ENCODE results near the gene CACNG5.

The CACNG5 gene

GRCh38 chr17:66850692-66851091 lies 15.8 kb downstream of the CACNG5 start:
- CTCF ChIA-PET, result interaction anchor here (0.7 to 1.1 kb wide), 3 partner anchors 51 to 235 kb away, joined by 3 read pairs; no protein-coding TSS in a partner anchor
- H3K9me3 ChIP-seq (ENCODE audit: control insufficient read depth, insufficient read depth, low read depth, low read length), result no peaks in the 10 kb centered on the region
- TF ChIP-seq KLF17 (tag by site-specific recombination; IDR thresholded peaks at IDR 0.05), result no peak
- no peak for TF ChIP-seq ZNF132 (tag by site-specific recombination; IDR thresholded peaks at IDR 0.05; ENCODE audit: borderline replicate concordance)
- no peak for TF ChIP-seq ATF2 (tag by site-specific recombination; IDR thresholded peaks at IDR 0.05; ENCODE audit: low read depth)
- POLR2A ChIA-PET, result no interaction called here
- no peaks in the 10 kb centered on the region for H3K36me3 ChIP-seq (ENCODE audit: control insufficient read depth in 2 of 2, insufficient read depth in 1 of 2, low read length in 2 of 2)
- H3K4me3 ChIP-seq (ENCODE audit: low read depth, low read length), result no peak overlapping the region
- no peaks in the 10 kb centered on the region for H3K4me1 ChIP-seq (ENCODE audit: control insufficient read depth, insufficient read depth, low read length)
- no peak overlapping the region for H3K27ac ChIP-seq (ENCODE audit: extremely low read depth, low read depth, low read length)

GRCh38 chr17:66855204-66855603 lies 20.3 kb downstream of the CACNG5 start:
- Histone ChIP-seq H3K36me3 (ENCODE audit: control insufficient read depth in 2 of 2, insufficient read depth in 1 of 2, low read length in 2 of 2) (no peaks in the 10 kb centered on the region), H3K4me3 (ENCODE audit: low read depth, low read length) (no peak overlapping the region), H3K4me1 (ENCODE audit: control insufficient read depth, insufficient read depth, low read length) (no peaks in the 10 kb centered on the region), H3K9me3 (ENCODE audit: control insufficient read depth, insufficient read depth, low read depth, low read length) (no peaks in the 10 kb centered on the region), H3K27ac (ENCODE audit: extremely low read depth, low read depth, low read length) (no peak overlapping the region)
- no peak for TF ChIP-seq ZBTB6 (tag by site-specific recombination; IDR thresholded peaks at IDR 0.05)
- TF ChIP-seq ZNF362 (tag by site-specific recombination; IDR thresholded peaks at IDR 0.05), result no peak
- no peak for TF ChIP-seq ZBTB8A (tag by site-specific recombination; IDR thresholded peaks at IDR 0.05)
- TF ChIP-seq TSHZ1 (tag by site-specific recombination; IDR thresholded peaks at IDR 0.05; ENCODE audit: borderline replicate concordance), result no peak
- TF ChIP-seq ZNF610 (tag by site-specific recombination; IDR thresholded peaks at IDR 0.05; ENCODE audit: borderline replicate concordance), result no peak
- no peak for TF ChIP-seq ZNF596 (tag by site-specific recombination; IDR thresholded peaks at IDR 0.05)
- no peak for TF ChIP-seq ZNF169 (tag by site-specific recombination; IDR thresholded peaks at IDR 0.05)
- POLR2A ChIA-PET, result no interaction called here
- CTCF ChIA-PET, result interaction anchor here (0.8 to 1.2 kb wide), 5 partner anchors 12 to 112 kb away, joined by 3 to 8 read pairs (median 3); no protein-coding TSS in a partner anchor

- no peaks in the 10 kb centered on the region for H3K9me3 ChIP-seq (ENCODE audit: control insufficient read depth, insufficient read depth, low read depth, low read length)
- H3K36me3 ChIP-seq (ENCODE audit: control insufficient read depth in 2 of 2, insufficient read depth in 1 of 2, low read length in 2 of 2), result no peaks in the 10 kb centered on the region
- no peaks in the 10 kb centered on the region for H3K4me1 ChIP-seq (ENCODE audit: control insufficient read depth, insufficient read depth, low read length)
- no peak overlapping the region for H3K4me3 ChIP-seq (ENCODE audit: low read depth, low read length)
- H3K27ac ChIP-seq (ENCODE audit: extremely low read depth, low read depth, low read length), result no peak overlapping the region
- ChIA-PET CTCF (interaction anchor here (0.7 kb wide), 1 partner anchor 63 kb away, joined by 3 read pairs; no protein-coding TSS in a partner anchor), POLR2A (no interaction called here)
- no peak for TF ChIP-seq ZNF623 (tag by site-specific recombination; IDR thresholded peaks at IDR 0.05)
- no peak for TF ChIP-seq ZNF239 (tag by site-specific recombination; IDR thresholded peaks at IDR 0.05)
- TF ChIP-seq ZSCAN5A (tag by site-specific recombination; IDR thresholded peaks at IDR 0.05), result no peak
- no peak for TF ChIP-seq KLF17 (tag by site-specific recombination; IDR thresholded peaks at IDR 0.05)
- no peak for TF ChIP-seq ZNF19 (tag by site-specific recombination; IDR thresholded peaks at IDR 0.05; ENCODE audit: low read depth)
- no peak for TF ChIP-seq HOXA7 (CRISPR knock-in tag; IDR thresholded peaks at IDR 0.05; ENCODE audit: borderline replicate concordance)
- TF ChIP-seq ZNF174 (tag by site-specific recombination; IDR thresholded peaks at IDR 0.05), result no peak
- TF ChIP-seq ZNF521 (tag by site-specific recombination; IDR thresholded peaks at IDR 0.05), result no peak
- no peak for TF ChIP-seq IKZF3 (tag by site-specific recombination; IDR thresholded peaks at IDR 0.05)
Observed at GRCh38 chr17:66858226-66859083, 23.5 kb downstream of the CACNG5 start.
